WTC11 (cell line): Measurements from ENCODE around the gene OTC. TPM values are rescaled to one million over a fixed set of nuclear protein-coding genes. Genes with fewer than 3 reads are reported as not detected.

ENCODE experiments used
- ATAC-seq: fragments of 200-7000 bp; cut with Tn5 transposase; 2 replicates; pipeline ENCODE4 v1.10.0; 2021; ENCODE audit warnings: mild to moderate bottlenecking, moderate library complexity
- CTCF ChIA-PET: fragments of 300-600 bp; sonication (Branson Sonifier 250); formaldehyde crosslinking; loops from one replicate; lab custom pipeline; 2021; ENCODE audit warnings: antibody characterized with exemption; lab: Charles Lee
- POLR2A ChIA-PET: fragments of 350-600 bp; sonication (Branson Sonifier 250); formaldehyde crosslinking; loops from one replicate; lab custom pipeline; 2021; ENCODE audit warnings: antibody characterized with exemption; lab: Charles Lee
- DNase-seq: peaks from one replicate; pipeline ENCODE4 v3.0.0; 2021; ENCODE audit warnings: low spot score
- H3K27ac Mint-ChIP-seq: 2 replicates; pipeline ENCODE4 v1.8.0; 2021; ENCODE audit warnings: mixed read lengths
- H3K27me3 Mint-ChIP-seq: 2 replicates; pipeline ENCODE4 v1.8.0; 2021; ENCODE audit warnings: low read depth, mild to moderate bottlenecking, moderate library complexity, mixed read lengths
- H3K36me3 Mint-ChIP-seq: 2 replicates; pipeline ENCODE4 v1.8.0; 2021; ENCODE audit warnings: mixed read lengths
- H3K4me1 Mint-ChIP-seq: 2 replicates; pipeline ENCODE4 v1.8.0; 2022; ENCODE audit warnings: mixed read lengths
- H3K4me3 Mint-ChIP-seq: 2 replicates; pipeline ENCODE4 v1.8.0; 2021; ENCODE audit warnings: mild to moderate bottlenecking, moderate library complexity, mixed read lengths
- H3K9me3 Mint-ChIP-seq: 2 replicates; pipeline ENCODE4 v1.8.0; 2021; ENCODE audit warnings: mixed read lengths
- ATF2 ChIP-seq: sonication (generic); formaldehyde crosslinking; IDR thresholded peaks from 2 replicates; pipeline ENCODE4 v1.8.1; 2022; ENCODE audit warnings: low read depth, missing genetic modification reagents, borderline replicate concordance
- E2F1 ChIP-seq: sonication (generic); formaldehyde crosslinking; IDR thresholded peaks from 2 replicates; pipeline ENCODE4 v1.8.0; 2022; ENCODE audit warnings: mild to moderate bottlenecking, missing genetic modification reagents
- ELF4 ChIP-seq: sonication (generic); formaldehyde crosslinking; IDR thresholded peaks from 2 replicates; pipeline ENCODE4 v1.8.1; 2022; ENCODE audit warnings: low read depth, mild to moderate bottlenecking, moderate library complexity, missing genetic modification reagents
- ERG ChIP-seq: fragments of 250-450 bp; sonication (Bioruptor Pico); IDR thresholded peaks from 2 replicates; pipeline ENCODE4 v1.8.0; 2021; ENCODE audit warnings: mild to moderate bottlenecking
- ESRRA ChIP-seq: sonication (generic); formaldehyde crosslinking; IDR thresholded peaks from 2 replicates; pipeline ENCODE4 v1.8.1; 2022; ENCODE audit warnings: mild to moderate bottlenecking, missing genetic modification reagents, borderline replicate concordance
- FOXP1 ChIP-seq: sonication (generic); formaldehyde crosslinking; IDR thresholded peaks from 2 replicates; pipeline ENCODE4 v1.8.0; 2022; ENCODE audit warnings: missing genetic modification reagents, mild to moderate bottlenecking, moderate library complexity, borderline replicate concordance
- RELA ChIP-seq: sonication (generic); formaldehyde crosslinking; IDR thresholded peaks from 2 replicates; pipeline ENCODE4 v1.8.1; 2022; ENCODE audit warnings: missing genetic modification reagents, mild to moderate bottlenecking, borderline replicate concordance
- RORB ChIP-seq: fragments of 250-450 bp; sonication (Bioruptor Pico); IDR thresholded peaks from 2 replicates; pipeline ENCODE4 v1.9.0; 2021; ENCODE audit warnings: mild to moderate bottlenecking
- TCF7 ChIP-seq: sonication (generic); formaldehyde crosslinking; IDR thresholded peaks from 2 replicates; pipeline ENCODE4 v1.8.0; 2022; ENCODE audit warnings: mild to moderate bottlenecking, low read depth, missing genetic modification reagents, moderate library complexity
- ZNF138 ChIP-seq: sonication (generic); formaldehyde crosslinking; conservative IDR thresholded peaks from 2 replicates; pipeline ENCODE4 v1.8.1; 2022; ENCODE audit warnings: mild to moderate bottlenecking, moderate library complexity, missing genetic modification reagents
- ZNF423 ChIP-seq: fragments of 250-450 bp; sonication (Bioruptor Pico); IDR thresholded peaks from 2 replicates; pipeline ENCODE4 v2.1.2; 2022; ENCODE audit warnings: mild to moderate bottlenecking, moderate library complexity
- ZNF425 ChIP-seq: fragments of 250-450 bp; sonication (Bioruptor Pico); conservative IDR thresholded peaks from 2 replicates; pipeline ENCODE4 v1.9.0; 2021; ENCODE audit warnings: mild to moderate bottlenecking
- ZNF532 ChIP-seq: fragments of 250-450 bp; sonication (Bioruptor Pico); IDR thresholded peaks from 2 replicates; pipeline ENCODE4 v1.9.0; 2021; ENCODE audit warnings: mild to moderate bottlenecking, borderline replicate concordance
- total RNA-seq: library from RNA; stranded (reverse); gene quantifications from 3 replicates; pipeline ENCODE4 v1.2.3, GENCODE V29; 2021
- TF ChIP-seq, protein P1 (sequence below): sonication (generic); formaldehyde crosslinking; IDR thresholded peaks from 2 replicates; pipeline ENCODE4 v1.8.0; 2022; ENCODE audit warnings: mild to moderate bottlenecking, missing genetic modification reagents
- TF ChIP-seq, protein P2 (sequence below): fragments of 250-450 bp; sonication (Bioruptor Pico); IDR thresholded peaks from 2 replicates; pipeline ENCODE4 v2.1.2; 2022; ENCODE audit warnings: mild to moderate bottlenecking, moderate library complexity
- TF ChIP-seq, protein P3 (sequence below): sonication (generic); formaldehyde crosslinking; IDR thresholded peaks from 2 replicates; pipeline ENCODE4 v1.8.0; 2022; ENCODE audit warnings: mild to moderate bottlenecking, missing genetic modification reagents

The OTC gene
- total RNA-seq, 1 experiment from 2014 or later = not detected

DNA sequence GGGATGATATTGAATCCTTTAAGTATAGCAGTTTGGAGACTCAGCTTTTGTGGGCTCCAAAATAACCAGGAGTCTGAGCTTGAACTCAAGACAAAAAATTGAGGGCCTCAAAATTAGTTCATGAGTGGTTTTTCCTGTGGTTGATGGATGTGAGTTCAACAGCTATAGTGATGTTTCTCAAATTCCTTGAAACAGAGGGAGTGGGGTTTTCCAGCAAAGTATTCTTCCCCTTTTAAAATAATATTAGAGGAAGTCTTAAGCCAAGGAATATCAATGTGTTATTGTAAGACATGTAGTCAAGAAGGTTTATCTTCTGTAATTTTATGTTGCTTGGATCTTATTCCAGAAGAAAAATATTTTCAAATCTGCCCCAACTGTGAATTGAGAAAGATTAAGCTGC is 10.6 kb downstream of the OTC start (continued):
- TF ChIP-seq ZNF532 (CRISPR knock-in tag) (no peak), ZNF423 (CRISPR knock-in tag) (no peak), ELF4 (CRISPR knock-in tag) (no peak)

GRCh38 chrX:38365954-38366353 is 13.6 kb downstream of the OTC start:
- ATAC-seq (no peak), DNase-seq (no peak)
- no peaks in the 10 kb centered on the region for H3K4me1 Mint-ChIP-seq
- H3K36me3 Mint-ChIP-seq = no peaks in the 10 kb centered on the region
- ChIA-PET CTCF (no interaction called here), POLR2A (no interaction called here)
- no peak overlapping the region for H3K4me3 Mint-ChIP-seq
- TF ChIP-seq ZNF425 (CRISPR knock-in tag) = no peak
- no peak for TF ChIP-seq RORB (CRISPR knock-in tag)
- TF ChIP-seq E2F1 (CRISPR knock-in tag) = no peak
- TF ChIP-seq, protein P1, sequence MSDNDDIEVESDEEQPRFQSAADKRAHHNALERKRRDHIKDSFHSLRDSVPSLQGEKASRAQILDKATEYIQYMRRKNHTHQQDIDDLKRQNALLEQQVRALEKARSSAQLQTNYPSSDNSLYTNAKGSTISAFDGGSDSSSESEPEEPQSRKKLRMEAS (CRISPR knock-in tag) = no peak
- no peak for TF ChIP-seq ATF2 (CRISPR knock-in tag)
- TF ChIP-seq ESRRA (CRISPR knock-in tag) = no peak
- TF ChIP-seq, protein P2, sequence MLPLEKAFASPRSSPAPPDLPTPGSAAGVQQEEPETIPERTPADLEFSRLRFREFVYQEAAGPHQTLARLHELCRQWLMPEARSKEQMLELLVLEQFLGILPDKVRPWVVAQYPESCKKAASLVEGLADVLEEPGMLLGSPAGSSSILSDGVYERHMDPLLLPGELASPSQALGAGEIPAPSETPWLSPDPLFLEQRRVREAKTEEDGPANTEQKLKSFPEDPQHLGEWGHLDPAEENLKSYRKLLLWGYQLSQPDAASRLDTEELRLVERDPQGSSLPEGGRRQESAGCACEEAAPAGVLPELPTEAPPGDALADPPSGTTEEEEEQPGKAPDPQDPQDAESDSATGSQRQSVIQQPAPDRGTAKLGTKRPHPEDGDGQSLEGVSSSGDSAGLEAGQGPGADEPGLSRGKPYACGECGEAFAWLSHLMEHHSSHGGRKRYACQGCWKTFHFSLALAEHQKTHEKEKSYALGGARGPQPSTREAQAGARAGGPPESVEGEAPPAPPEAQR = no peak
- H3K9me3 Mint-ChIP-seq = no peaks in the 10 kb centered on the region
- no peaks in the 10 kb centered on the region for H3K27me3 Mint-ChIP-seq
- no peak overlapping the region for H3K27ac Mint-ChIP-seq

- DNase-seq = no peak
- no peak overlapping the region for H3K27ac Mint-ChIP-seq
- TF ChIP-seq ERG (CRISPR knock-in tag) (no peak), ZNF138 (CRISPR knock-in tag) (no peak), RELA (CRISPR knock-in tag) (no peak), FOXP1 (CRISPR knock-in tag) (no peak), TCF7 (CRISPR knock-in tag) (no peak)
- TF ChIP-seq, protein P1 (CRISPR knock-in tag) = no peak
- TF ChIP-seq, protein P3, sequence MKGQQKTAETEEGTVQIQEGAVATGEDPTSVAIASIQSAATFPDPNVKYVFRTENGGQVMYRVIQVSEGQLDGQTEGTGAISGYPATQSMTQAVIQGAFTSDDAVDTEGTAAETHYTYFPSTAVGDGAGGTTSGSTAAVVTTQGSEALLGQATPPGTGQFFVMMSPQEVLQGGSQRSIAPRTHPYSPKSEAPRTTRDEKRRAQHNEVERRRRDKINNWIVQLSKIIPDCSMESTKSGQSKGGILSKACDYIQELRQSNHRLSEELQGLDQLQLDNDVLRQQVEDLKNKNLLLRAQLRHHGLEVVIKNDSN = no peak
- TF ChIP-seq, all 79 proteins: peak for 0
- ChIA-PET POLR2A (no interaction called here), CTCF (no interaction called here)
- Mint-ChIP-seq H3K36me3 (no peaks in the 10 kb centered on the region), H3K27me3 (no peaks in the 10 kb centered on the region), H3K4me1 (no peaks in the 10 kb centered on the region), H3K9me3 (no peaks in the 10 kb centered on the region), H3K4me3 (no peak overlapping the region)
- no peak for ATAC-seq
Measured at GRCh38 chrX:38368774-38369173, 16.4 kb downstream of the OTC start.
